GM12878 (cell line): ENCODE results near the gene SMURF1. TPM values are rescaled to one million over a fixed set of nuclear protein-coding genes. Genes with fewer than 3 reads are reported as not detected.

Experiments used
- ATAC-seq: fragments of 200-7000 bp; cut with Tn5 transposase; 3 replicates; pipeline ENCODE4 v1.9.1; 2020; ENCODE audit warnings: mild to moderate bottlenecking, moderate library complexity
- BruUV-seq: library from RNA; stranded (reverse); fragments of 400-500 nt; replicated peaks from 2 replicates; lab custom pipeline; 2021; lab: Mats Ljungman, UMichigan
- CTCF ChIA-PET: fragments of 300-600 bp; sonication (Branson Sonifier 250); formaldehyde crosslinking; extraction: SDS; loops from one replicate; lab custom pipeline; 2021; ENCODE audit warnings: inconsistent platforms; lab: Yijun Ruan, JAX
- POLR2A ChIA-PET: fragments of 350-600 bp; formaldehyde crosslinking; extraction: SDS; loops from one replicate; lab custom pipeline; 2021; ENCODE audit warnings: inconsistent platforms; lab: Charles Lee
- RAD21 ChIA-PET: fragments of 300-600 bp; sonication (Branson Sonifier 250); formaldehyde crosslinking; loops from one replicate; lab custom pipeline; 2023; ENCODE audit warnings: antibody characterized with exemption; ENCODE audit not compliant: unreplicated experiment; lab: Charles Lee
- SMC1A ChIA-PET: fragments of 300-600 bp; sonication (Branson Sonifier 250); formaldehyde crosslinking; loops from one replicate; lab custom pipeline; 2023; ENCODE audit not compliant: unreplicated experiment, uncharacterized antibody; lab: Charles Lee
- DNase-seq: peaks from one replicate; pipeline ENCODE4 v3.0.0-alpha.2; 2011; ENCODE audit warnings: low read depth, low spot score
- FAIRE-seq: peaks from 3 replicates; lab custom pipeline; 2011; peaks lifted over from hg19 to GRCh38; lab: Jason Lieb, UNC
- H2AFZ ChIP-seq: 2 replicates; pipeline ENCODE4 v1.6.0; 2011; ENCODE audit warnings: low read depth, low read length, control low read depth; ENCODE audit not compliant: control insufficient read depth
- H3K27ac ChIP-seq: 2 replicates; pipeline ENCODE4 v1.5.1; 2011; ENCODE audit warnings: control low read depth; ENCODE audit not compliant: control insufficient read depth, insufficient read depth
- H3K27me3 ChIP-seq, 2 experiments: replicated peaks in 1 of 2; 2 replicates each; pipeline versions ENCODE4 v1.6.0 to v1.6.1; 2011; ENCODE audit warnings: low read length in 1 of 2; ENCODE audit not compliant: control insufficient read depth in 2 of 2, insufficient read depth in 2 of 2
- H3K36me3 ChIP-seq, 2 experiments: 2 replicates each; pipeline ENCODE4 v1.5.1; 2011; ENCODE audit warnings: low read length in 1 of 2; ENCODE audit not compliant: control insufficient read depth in 2 of 2, insufficient read depth in 2 of 2
- H3K4me1 ChIP-seq: 2 replicates; pipeline ENCODE4 v1.6.1; 2011; ENCODE audit warnings: mild to moderate bottlenecking, low read length, moderate library complexity, mixed read lengths; ENCODE audit not compliant: control insufficient read depth, insufficient read depth
- H3K4me2 ChIP-seq: 2 replicates; pipeline ENCODE4 v1.6.0; 2011; ENCODE audit warnings: control low read depth; ENCODE audit not compliant: control insufficient read depth, insufficient read depth
- H3K4me3 ChIP-seq: fragments of 200-600 bp; sonication (generic); 2 replicates; pipeline ENCODE4 v1.5.1; 2016
- H3K79me2 ChIP-seq: 2 replicates; pipeline ENCODE4 v1.6.0; 2011; ENCODE audit warnings: low read length; ENCODE audit not compliant: control insufficient read depth, insufficient read depth
- H3K9ac ChIP-seq: 2 replicates; pipeline ENCODE4 v1.8.0; 2011; ENCODE audit warnings: low read length, control low read depth, mixed read lengths; ENCODE audit not compliant: control insufficient read depth, insufficient read depth
- H3K9me3 ChIP-seq: replicated peaks from 3 replicates; pipeline ENCODE4 v1.5.1; 2011; ENCODE audit warnings: mild to moderate bottlenecking, low read length; ENCODE audit not compliant: control insufficient read depth, insufficient read depth
- H4K20me1 ChIP-seq: 2 replicates; pipeline ENCODE4 v1.6.0; 2011; ENCODE audit not compliant: control insufficient read depth, insufficient read depth
- ATF7 ChIP-seq: fragments of 450-650 bp; IDR thresholded peaks from 2 replicates; pipeline ENCODE4 v1.6.1; 2016; ENCODE audit warnings: low read depth, mild to moderate bottlenecking
- BCL3 ChIP-seq: IDR thresholded peaks from 2 replicates; pipeline ENCODE4 v1.6.1; 2011; ENCODE audit warnings: borderline replicate concordance, low read depth, mild to moderate bottlenecking, moderate library complexity, low read length; ENCODE audit not compliant: insufficient read depth, poor library complexity, severe bottlenecking
- BHLHE40 ChIP-seq, 2 experiments: fragments of 450-650 bp in 1 of 2; IDR thresholded peaks; 2 replicates each; pipeline ENCODE4 v1.6.1; 2011 to 2017; ENCODE audit warnings: low read depth in 2 of 2, borderline replicate concordance in 1 of 2, improper control_type of control experiment in 1 of 2, low read length in 1 of 2, mild to moderate bottlenecking in 1 of 2
- BMI1 ChIP-seq: fragments of 450-650 bp; IDR thresholded peaks from 2 replicates; pipeline ENCODE4 v1.6.1; 2016; ENCODE audit warnings: mild to moderate bottlenecking, moderate library complexity, borderline replicate concordance
- CHD1 ChIP-seq: IDR thresholded peaks from 2 replicates; pipeline ENCODE4 v1.6.1; 2012; ENCODE audit warnings: low read depth, low read length, improper control_type of control experiment
- CHD2 ChIP-seq: IDR thresholded peaks from 2 replicates; pipeline ENCODE4 v1.6.1; 2011; ENCODE audit warnings: low read depth, low read length, improper control_type of control experiment, borderline replicate concordance
- EP300 ChIP-seq, 2 experiments: fragments of 150-350 bp in 1 of 2; IDR thresholded peaks; 2 replicates each; pipeline ENCODE4 v1.6.1; 2011 to 2012; ENCODE audit warnings: low read depth in 2 of 2, low read length in 2 of 2, borderline replicate concordance in 1 of 2, improper control_type of control experiment in 1 of 2, inconsistent platforms in 1 of 2; ENCODE audit not compliant: control insufficient read depth in 1 of 2
- GABPA ChIP-seq: IDR thresholded peaks from 2 replicates; pipeline ENCODE4 v1.6.1; 2014; ENCODE audit warnings: antibody characterized with exemption, low read depth, mild to moderate bottlenecking, inconsistent platforms
- HDAC2 ChIP-seq: fragments of 200-600 bp; sonication (generic); IDR thresholded peaks from 2 replicates; pipeline ENCODE4 v1.6.1; 2017
- IKZF1 ChIP-seq: fragments of 450-650 bp; conservative IDR thresholded peaks from 2 replicates; pipeline ENCODE4 v1.6.1; 2017; ENCODE audit warnings: antibody characterized with exemption, mild to moderate bottlenecking
- IKZF2 ChIP-seq, 2 experiments: fragments of 450-650 bp; IDR thresholded peaks; 2 replicates each; pipeline ENCODE4 v1.6.1; 2017; ENCODE audit warnings: mild to moderate bottlenecking in 2 of 2, moderate library complexity in 2 of 2
- MLLT1 ChIP-seq: fragments of 450-650 bp; IDR thresholded peaks from 2 replicates; pipeline ENCODE4 v1.6.1; 2016; ENCODE audit warnings: mild to moderate bottlenecking
- MTA2 ChIP-seq: fragments of 450-650 bp; IDR thresholded peaks from 2 replicates; pipeline ENCODE4 v1.6.1; 2016; ENCODE audit warnings: low read depth, mild to moderate bottlenecking, moderate library complexity
- NFYB ChIP-seq: IDR thresholded peaks from 2 replicates; pipeline ENCODE4 v1.6.1; 2011; ENCODE audit warnings: low read depth, mild to moderate bottlenecking, low read length, improper control_type of control experiment, moderate library complexity; ENCODE audit not compliant: insufficient read depth
- NR2F1 ChIP-seq: fragments of 450-650 bp; conservative IDR thresholded peaks from 2 replicates; pipeline ENCODE4 v1.6.1; 2017; ENCODE audit warnings: mild to moderate bottlenecking
- PRDM15 ChIP-seq: fragments of 450-650 bp; formaldehyde crosslinking; IDR thresholded peaks from 2 replicates; pipeline ENCODE4 v1.4.0; 2020; ENCODE audit warnings: mild to moderate bottlenecking, moderate library complexity
- RCOR1 ChIP-seq: conservative IDR thresholded peaks from 2 replicates; pipeline ENCODE4 v1.6.1; 2012; ENCODE audit warnings: low read depth, low read length, improper control_type of control experiment
- SMARCA5 ChIP-seq: fragments of 450-650 bp; IDR thresholded peaks from 2 replicates; pipeline ENCODE4 v1.6.1; 2017; ENCODE audit warnings: mild to moderate bottlenecking
- ZNF24 ChIP-seq: fragments of 450-650 bp; IDR thresholded peaks from 2 replicates; pipeline ENCODE4 v1.6.1; 2017; ENCODE audit warnings: antibody characterized with exemption, mild to moderate bottlenecking
- WGBS: methylation state at CpG from one replicate; pipeline ENCODE4 v1.1.6; 2016; ENCODE audit warnings: low lambda C conversion rate; ENCODE audit not compliant: insufficient replicate concordance, insufficient coverage; ENCODE audit errors: missing lambda C conversion rate; 5-methylcytosine and 5-hydroxymethylcytosine counted together
- in situ Hi-C: fragments of 300-500 bp; cut with MboI; formaldehyde crosslinking; loops from 9 replicates; pipeline ENCODE4 v1.14.3; 2018; ENCODE audit warnings: mixed read lengths
- intact Hi-C: fragments of 100-400 bp; cut with micrococcal nuclease; formaldehyde crosslinking; loops from one replicate; pipeline ENCODE4 v1.14.2; 2022; ENCODE audit not compliant: unreplicated experiment
- polyA plus RNA-seq, 11 experiments: library from polyadenylated mRNA; depleted of rRNA in 4 of 11; unstranded in 6 of 11; stranded (reverse) in 5 of 11; fragments of >200 nt; fragmentation: Nextera tagmentation in 4 of 11; fragmentation: Illumina TruSeq in 1 of 11; extraction: Ambion mirVana in 4 of 11; extraction: Trizol in 1 of 11; gene quantifications; 1 replicate in 1 of 11; 2 replicates in 10 of 11; pipeline versions ENCODE4 v1.2.1 to v1.2.3, GENCODE V29; 2011 to 2016; ENCODE audit warnings: inconsistent platforms in 2 of 11, missing spikeins in 2 of 11, low read depth in 1 of 11
- total RNA-seq, 4 experiments: library from RNA; depleted of rRNA in 3 of 4; stranded (reverse); fragments of >200 nt in 3 of 4; fragmentation: Illumina TruSeq in 1 of 4; extraction: Trizol in 1 of 4; gene quantifications; 2 replicates each; pipeline versions ENCODE4 v1.2.1 to v1.2.3, GENCODE V29; 2013 to 2021

The SMURF1 gene
- total and polyA plus RNA-seq, 10 of the 15 experiments (the other 5 are each of a cell fraction or from before 2014, with no cell fraction given): 0.76 to 14.0 (median 7.9) TPM

- in situ Hi-C loops (no loop called here), intact Hi-C loops (no loop called here)
- Histone ChIP-seq H3K27ac (no peak overlapping the region), H3K9me3 (no peaks in the 10 kb centered on the region; the same call in 2 of the 3 replicates), H3K79me2 (peaks cover 32% of the 10 kb centered on the region), H3K4me3 (no peak overlapping the region), H3K27me3 (no peaks in the 10 kb centered on the region), H2AFZ (no peak overlapping the region), H3K9ac (no peak overlapping the region), H3K36me3 (no peaks in the 10 kb centered on the region), H4K20me1 (no peaks in the 10 kb centered on the region), H3K4me2 (no peak overlapping the region), H3K4me1 (peaks cover 18% of the 10 kb centered on the region)
- CTCF ChIA-PET: interaction anchor here (0.6 kb wide), 1 partner anchor 12 kb away, joined by 5 read pairs; no protein-coding TSS in a partner anchor
- FAIRE-seq (no peak), DNase-seq (no peak), ATAC-seq (peak; percentile 60)
- WGBS: 86% methylated on average over 4 of the region's 4 CpGs
- RAD21 ChIA-PET: no interaction called here
- no TSS peak for BruUV-seq
- SMC1A ChIA-PET: interaction anchor here (1.0 kb wide), 1 partner anchor 27 kb away, joined by 3 read pairs; no protein-coding TSS in a partner anchor
- POLR2A ChIA-PET: interaction anchor here (1.6 kb wide), 1 partner anchor 14 kb away, joined by 4 read pairs; no protein-coding TSS in a partner anchor
- TF ChIP-seq EP300 (IDR thresholded peaks at IDR 0.05; ENCODE audit: borderline replicate concordance in 1 of 2, control insufficient read depth in 1 of 2, low read depth in 2 of 2, low read length in 2 of 2) (no peak), GABPA (no peak), IKZF1 (peak; percentile 49), BCL3 (peak; percentile 35), CHD1 (no peak), PRDM15 (CRISPR knock-in tag) (no peak), ZNF24 (no peak), RCOR1 (no peak), NFYB (no peak), MLLT1 (no peak), HDAC2 (no peak), SMARCA5 (no peak), NR2F1 (no peak), IKZF2 (IDR thresholded peaks at IDR 0.05) (peak; percentile 49 to 67; a peak in 3 of 4 replicates), ATF7 (peak; percentile 43; the same call in 1 of the 2 replicates), CHD2 (no peak), MTA2 (peak; percentile 72), BHLHE40 (IDR thresholded peaks at IDR 0.05; ENCODE audit: borderline replicate concordance in 1 of 2, low read depth in 2 of 2, low read length in 1 of 2) (peak in 1 of 2 experiments; percentile 13; a peak in 1 of 4 replicates), BMI1 (no peak)
Measured at GRCh38 chr7:99106821-99107241, 37.1 kb downstream of the SMURF1 start.
